NCI-H345 treated with DMSO at 0.1 percent for 48 hours (cell line): Measurements from ENCODE around the gene CPEB3.
"Not testable (repeated sequence)": the region's sequence is repeated elsewhere in the genome, so short reads cannot be mapped to it uniquely, and the experiment has no call there.

Source experiments
- DNase-seq: peaks from one replicate; lab custom pipeline; 2025; ENCODE audit not compliant: unreplicated experiment; lab: John Stamatoyannopoulos, UW

Gene CPEB3

DNA sequence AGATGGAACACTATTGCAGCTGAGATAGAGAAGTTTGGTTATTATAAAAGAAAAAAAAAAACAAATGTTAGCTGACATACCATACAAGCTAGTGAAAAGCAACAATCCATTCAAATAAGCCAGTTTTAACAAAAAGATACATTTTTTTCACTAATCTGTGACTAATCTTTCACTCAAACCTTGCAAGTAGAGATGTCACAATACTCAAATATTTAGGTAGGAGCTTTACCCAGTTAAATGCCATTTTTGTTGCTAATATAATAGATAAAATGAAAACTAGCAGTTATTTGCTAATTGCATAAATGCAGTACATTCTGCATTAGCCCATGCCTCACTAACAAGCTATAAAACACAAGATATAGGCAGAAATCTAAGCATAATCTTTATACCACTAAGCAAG lies 243.7 kb downstream of the CPEB3 start:
- no peak for DNase-seq

DNA sequence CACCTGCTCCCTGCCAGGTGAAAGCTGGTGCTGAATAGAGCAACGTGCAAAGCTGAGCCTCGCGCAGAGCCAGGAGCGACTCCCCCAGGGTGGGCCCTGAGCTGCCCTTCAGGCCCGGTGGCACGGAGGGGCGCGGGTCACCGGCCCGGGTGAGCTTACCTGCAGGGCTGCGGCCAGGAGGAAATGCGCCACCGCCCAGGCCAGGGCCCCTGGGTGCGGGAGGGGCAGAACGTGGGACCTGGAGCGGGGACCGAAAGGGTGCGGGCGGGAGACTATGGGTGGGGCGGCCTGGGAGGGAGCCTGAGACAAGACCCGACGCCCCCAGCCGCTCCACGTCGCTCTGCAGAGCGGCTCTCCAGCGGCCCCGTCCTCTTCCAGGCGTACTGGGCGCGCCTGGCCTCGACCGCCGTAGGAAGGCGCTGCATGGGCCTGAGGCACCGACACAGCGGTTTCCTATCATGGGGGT lies 245.2 kb downstream of the CPEB3 start:
- DNase-seq: no peak

DNA sequence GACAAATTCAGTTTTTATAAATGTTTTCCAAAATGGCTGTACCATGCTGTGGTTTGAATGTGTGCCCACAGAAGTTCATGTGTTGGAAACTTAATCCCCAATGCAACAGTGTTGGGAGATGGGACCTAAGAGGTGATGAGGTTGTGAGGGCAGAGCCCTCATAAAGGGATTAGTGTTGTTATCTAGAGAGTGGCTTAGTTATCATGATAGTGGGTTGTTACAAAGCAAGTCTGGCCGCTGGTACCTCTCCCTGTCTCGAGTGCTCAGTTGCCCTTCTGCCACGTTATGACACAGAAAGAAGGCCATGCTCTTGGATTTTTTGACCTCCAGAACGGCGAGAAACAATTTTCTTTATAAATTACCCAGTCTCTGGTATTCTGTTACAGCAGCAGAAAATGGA lies 248.3 kb downstream of the CPEB3 start:
- no peak for DNase-seq

DNA sequence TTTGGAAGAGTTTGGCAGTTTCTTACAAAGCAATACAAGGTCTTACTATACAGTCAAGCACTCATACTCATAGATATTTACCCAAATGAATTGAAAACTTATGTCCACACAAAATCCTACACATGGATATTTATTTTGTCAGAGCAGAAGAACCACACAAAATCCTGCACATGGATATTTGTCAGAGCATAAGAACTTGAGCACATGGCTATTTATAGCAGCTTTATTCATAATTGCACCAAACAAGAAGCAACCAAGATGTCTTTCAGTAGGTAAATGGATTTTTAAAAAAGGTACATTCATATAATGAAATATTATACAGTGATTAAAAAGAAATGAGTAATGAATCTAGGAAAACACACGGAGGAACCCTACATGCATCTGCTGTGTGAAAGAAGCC lies 251.9 kb downstream of the CPEB3 start:
- DNase-seq: no peak

DNA sequence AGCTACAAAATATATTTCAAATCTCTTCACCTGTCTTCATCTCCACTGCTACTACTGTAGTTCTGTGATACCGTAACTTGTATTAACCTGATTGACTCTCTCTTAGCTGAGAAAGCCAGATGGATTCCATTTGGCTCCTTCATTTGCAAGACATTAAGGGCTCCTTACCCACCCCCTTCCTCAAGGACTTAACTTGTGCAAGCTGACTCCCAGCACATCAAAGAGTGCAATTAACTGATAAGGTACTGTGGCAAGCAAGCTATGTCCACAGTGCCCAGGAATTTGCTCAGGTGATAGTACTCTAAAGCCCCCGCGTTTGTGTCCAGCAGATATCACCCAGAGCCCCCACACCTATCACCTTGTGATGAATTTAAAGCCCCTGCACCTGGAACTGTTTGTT lies 257.8 kb downstream of the CPEB3 start:
- not testable (repeated sequence) for DNase-seq

DNA sequence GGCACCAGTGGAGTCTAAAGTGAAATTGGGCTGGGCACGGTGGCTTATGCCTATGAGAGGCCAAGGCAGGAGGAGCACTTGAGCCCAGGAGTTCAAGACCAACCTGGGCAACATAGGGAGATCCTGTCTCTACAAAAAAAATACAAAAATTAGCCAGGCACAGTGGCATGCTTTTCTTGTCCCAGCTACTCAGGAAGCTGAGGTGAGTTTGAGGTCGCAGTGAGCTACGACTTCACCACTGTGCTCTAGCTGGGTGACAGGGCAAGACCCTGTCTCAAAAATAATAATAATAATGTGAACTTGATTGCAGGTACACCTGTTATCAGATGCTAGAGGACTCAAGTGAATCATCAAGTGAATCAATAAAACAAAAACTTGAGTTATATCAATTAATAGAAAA lies 259.3 kb downstream of the CPEB3 start:
- DNase-seq: no peak

DNA sequence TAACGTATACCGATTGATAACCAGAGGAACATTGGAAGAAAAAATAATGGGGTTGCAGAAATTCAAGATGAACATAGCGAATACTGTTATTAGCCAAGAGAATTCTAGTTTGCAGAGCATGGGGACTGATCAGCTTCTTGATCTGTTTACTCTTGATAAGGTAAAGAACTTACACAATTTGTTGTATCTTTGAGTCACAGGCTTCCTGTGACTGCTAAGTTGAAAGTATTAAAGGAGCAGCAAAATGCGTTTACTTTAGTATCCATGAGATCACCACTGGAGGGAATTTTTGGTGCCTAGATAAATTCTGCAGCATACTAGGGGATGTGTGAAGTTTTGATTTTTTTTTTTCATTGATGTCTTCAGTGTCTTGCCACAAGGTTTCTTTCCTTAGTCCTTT lies 263.7 kb downstream of the CPEB3 start:
- no peak for DNase-seq

DNA sequence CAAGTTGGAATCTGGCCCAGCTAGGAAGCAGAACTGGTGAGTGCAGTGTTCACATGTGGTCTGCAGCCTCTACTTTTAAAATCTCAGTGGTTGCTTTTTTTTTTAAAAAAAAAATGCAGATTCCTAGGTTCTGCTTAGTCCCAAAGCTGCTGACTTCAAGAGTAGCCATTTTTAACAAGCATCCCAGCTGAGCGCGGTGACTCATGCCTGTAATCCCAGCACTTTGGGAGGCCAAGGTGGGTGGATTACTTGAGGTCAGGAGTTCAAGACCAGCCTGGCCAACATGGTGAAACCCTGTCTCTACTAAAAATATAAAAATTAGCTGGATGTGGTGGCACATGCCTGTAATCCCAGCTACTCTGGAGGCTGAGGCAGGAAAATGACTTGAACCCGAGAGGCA lies 265.5 kb downstream of the CPEB3 start:
- DNase-seq: not testable (repeated sequence)

DNA sequence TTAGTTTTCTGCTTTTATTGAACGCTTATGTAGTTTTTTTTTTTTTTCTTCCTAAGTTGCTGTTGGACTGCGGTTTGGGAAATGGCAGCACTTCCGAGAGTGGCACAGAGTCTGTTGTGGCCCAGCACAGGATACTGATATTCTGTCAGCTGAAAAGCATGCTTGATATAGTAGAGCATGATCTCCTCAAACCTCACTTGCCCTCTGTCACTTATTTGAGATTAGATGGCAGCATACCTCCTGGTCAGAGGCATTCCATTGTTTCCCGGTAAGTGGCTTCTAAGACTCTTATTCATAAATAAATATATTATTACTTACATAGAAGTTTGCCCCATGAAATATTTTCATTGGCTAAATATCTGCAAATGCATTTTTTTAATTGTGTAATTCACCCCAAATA lies 266.2 kb downstream of the CPEB3 start:
- DNase-seq: no peak

DNA sequence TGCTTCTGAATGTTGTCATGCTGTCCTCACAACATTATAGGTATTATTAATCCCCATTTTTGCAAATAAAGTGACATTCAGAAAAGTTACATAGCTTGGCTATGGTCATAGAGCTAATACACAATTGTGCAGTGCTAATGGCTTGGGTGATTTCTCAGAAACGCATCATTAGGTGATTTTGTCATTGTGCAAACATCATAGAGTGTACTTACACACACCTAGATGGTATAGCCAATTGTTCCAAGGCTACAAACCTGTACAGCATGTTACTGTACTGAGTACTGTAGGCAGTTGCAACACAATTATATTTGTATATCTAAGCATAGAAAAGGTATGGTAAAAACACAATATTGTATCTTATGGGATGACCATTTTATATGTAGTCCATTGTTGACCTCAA lies 276.3 kb downstream of the CPEB3 start:
- DNase-seq: no peak

DNA sequence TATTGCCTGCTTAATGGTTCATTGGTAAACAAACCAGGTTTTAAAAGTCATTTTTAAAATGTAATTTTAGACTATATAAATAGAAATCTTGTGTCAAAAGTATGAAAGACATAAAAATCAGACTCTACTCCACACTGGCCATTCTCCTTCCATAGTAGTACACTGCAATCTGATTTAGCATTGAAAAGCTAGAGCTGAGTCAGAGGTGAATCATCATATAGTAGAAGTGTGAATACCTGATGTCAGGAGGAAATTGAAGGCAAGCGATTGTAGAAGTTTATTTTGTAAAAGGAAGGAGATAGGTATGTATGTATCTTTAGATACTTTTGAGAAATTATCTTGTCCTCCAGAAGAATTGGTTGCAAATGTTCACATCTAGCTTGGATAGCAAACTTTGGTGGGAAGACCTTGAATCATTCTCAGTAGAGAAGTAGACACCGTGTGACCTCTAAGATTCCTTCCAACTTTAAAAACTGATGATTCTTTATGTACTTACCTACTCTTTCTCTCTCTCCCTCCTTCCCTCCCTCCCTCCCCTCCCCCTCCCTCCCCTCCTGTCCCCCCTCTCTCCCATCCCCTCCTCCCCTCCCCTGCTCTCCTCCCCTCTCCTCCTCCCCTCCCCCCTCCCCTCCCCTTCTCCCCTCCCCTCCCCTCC lies 279.2 kb downstream of the CPEB3 start:
- no peak for DNase-seq

DNA sequence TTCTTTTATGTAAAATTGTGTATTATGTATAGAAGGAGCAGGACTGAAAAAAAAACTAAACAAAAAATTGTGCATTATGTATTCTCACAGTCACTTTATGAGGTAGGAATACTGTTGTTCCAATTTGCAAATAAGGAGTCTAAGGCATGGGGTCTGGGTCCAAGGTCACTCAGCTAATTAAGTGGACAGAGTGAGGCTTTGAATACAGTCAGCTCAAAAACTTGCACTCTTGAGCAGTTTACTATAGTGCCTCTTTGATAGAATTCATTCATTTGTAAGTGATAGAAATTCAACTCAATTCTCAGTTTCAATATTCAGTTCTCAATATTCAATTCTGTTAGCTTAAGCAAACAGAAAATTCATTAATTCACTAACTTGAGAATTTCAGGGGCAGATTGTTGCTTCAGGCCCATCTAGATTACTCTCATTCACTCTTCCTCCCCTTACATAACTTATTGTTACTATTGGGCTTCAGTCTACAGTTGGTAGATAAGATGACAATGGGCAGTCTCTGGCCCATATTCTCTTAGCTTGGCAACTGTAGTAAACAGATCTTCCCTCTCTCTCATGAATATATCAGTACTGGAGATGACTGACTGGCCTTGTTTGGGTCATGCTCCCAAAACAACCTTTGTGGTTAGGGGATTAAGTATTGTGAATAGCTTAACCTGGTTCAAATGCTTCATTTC lies 280.7 kb downstream of the CPEB3 start:
- DNase-seq: no peak

DNA sequence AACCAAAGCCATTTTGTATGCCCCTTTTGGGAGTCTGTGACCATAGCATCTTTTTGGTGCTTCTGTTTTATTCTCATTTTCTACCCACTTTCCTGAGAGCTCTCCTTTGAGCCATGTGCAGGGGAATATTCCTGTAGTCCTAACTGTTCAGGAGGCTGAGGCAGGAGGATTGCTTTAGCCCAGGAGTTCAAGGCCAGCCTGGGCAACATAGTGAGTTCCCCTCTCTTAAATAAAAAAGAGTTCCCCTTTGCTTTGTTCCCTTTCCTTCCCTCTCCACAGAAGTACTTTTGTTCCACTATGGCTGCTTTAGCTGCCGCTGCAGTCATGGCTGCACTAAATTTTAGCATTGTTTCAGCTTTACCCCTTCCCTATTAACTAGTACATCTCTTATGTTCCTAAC lies 281.4 kb downstream of the CPEB3 start:
- DNase-seq: no peak

DNA sequence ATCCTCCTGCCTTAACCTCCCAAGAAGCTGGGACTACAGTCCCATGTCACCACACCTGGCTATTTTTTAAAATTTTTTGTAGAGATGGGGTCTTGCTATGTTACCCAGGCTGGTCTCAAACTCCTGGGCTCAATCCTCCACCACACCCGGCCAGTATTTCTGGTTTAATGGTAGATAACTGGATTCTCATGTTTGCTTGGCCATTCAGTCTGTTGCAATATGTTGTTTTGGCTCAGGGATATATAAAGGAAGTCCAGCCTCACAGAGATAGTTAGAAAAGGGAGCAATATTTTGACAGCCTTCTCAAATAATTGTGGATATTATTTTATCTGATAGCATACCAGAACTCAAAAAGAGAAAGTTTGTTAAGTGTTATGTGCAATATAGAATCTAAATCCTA lies 284.9 kb downstream of the CPEB3 start:
- no peak for DNase-seq

DNA sequence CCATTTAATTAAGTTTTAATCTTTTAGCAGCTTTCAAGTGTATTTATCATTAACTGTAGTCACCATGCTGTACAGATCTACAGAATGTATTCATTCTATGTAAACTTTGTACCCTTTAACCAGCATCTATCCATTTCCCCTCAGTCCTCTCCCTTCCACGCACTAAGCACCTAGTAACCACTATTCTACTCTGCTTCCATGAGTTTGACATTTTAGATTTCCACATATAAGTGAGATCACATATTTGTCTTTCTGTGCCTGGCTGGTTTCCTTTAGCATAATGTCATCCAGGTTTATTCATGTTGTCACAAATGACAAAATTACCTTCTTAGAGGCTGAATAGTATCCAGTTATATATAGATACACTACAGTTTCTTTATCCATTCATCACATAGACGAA lies 287.6 kb downstream of the CPEB3 start:
- DNase-seq: peak; percentile 10

DNA sequence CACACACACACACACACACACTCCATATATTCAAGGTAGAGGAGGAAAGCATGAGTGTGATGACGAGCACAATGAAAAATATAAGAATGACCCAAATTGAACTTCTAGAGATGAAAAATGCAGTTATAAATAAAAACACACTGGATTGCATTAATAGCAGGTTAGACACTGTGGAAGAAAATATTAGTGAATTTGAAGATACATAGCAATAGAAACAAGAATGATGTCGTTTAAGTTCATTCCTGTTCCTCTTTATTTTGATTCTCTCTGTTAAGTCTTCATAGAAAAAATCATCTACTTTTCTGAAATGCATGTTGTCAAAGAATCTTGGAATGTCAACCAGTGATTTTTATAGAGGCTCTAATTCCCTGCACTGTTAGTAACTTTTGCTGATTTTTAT lies 288.9 kb downstream of the CPEB3 start:
- no peak for DNase-seq

DNA sequence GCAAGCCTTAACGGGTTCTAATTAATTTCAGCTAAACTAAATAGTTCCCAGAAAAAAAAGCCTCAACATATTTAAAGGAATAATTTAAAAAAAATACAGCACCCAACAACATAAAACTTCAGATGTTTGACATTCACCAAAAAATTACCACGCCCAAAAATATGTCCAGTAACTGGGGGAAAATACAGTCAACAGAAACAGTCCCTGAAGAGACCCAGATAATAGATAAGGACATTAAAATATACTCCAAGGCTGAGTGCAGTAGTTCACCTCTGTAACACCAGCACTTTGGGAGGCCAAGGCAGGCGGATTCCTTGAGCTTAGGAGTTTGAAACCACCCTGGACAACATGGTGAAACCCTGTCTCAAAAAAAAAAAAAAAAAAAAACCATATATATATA lies 289.3 kb downstream of the CPEB3 start:
- no peak for DNase-seq
